SK-N-SH (cell line): Measurements from ENCODE around the gene ALOX5AP.

Experiments
- CHD2 ChIP-seq: fragments of 150-350 bp; IDR thresholded peaks from 2 replicates; pipeline ENCODE4 v1.6.1; 2018; ENCODE audit warnings: low read length; ENCODE audit not compliant: partially characterized antibody
- CTCF ChIP-seq: fragments of 200-600 bp; sonication (generic); IDR thresholded peaks from 2 replicates; pipeline ENCODE4 v1.6.1; 2017; ENCODE audit warnings: antibody characterized with exemption, mild to moderate bottlenecking, moderate library complexity
- EP300 ChIP-seq, 2 experiments: IDR thresholded peaks; 2 replicates each; pipeline versions ENCODE4 v1.4.0 to v1.6.1; 2012; ENCODE audit warnings: borderline replicate concordance in 1 of 2, low read depth in 1 of 2, low read length in 1 of 2
- FOXM1 ChIP-seq: IDR thresholded peaks from 2 replicates; pipeline ENCODE4 v1.4.0; 2012; ENCODE audit warnings: low read depth, mild to moderate bottlenecking
- MAX ChIP-seq: IDR thresholded peaks from 2 replicates; pipeline ENCODE4 v1.4.0; 2012; ENCODE audit warnings: low read depth
- POLR2AphosphoS5 ChIP-seq: IDR thresholded peaks from 2 replicates; pipeline ENCODE4 v1.6.1; 2012; ENCODE audit warnings: low read depth, low read length
- RAD21 ChIP-seq: IDR thresholded peaks from 2 replicates; pipeline ENCODE4 v1.6.1; 2012; ENCODE audit warnings: mild to moderate bottlenecking, low read length
- REST ChIP-seq: IDR thresholded peaks from 2 replicates; pipeline ENCODE4 v1.6.1; 2012; ENCODE audit warnings: mild to moderate bottlenecking, low read depth, low read length, moderate library complexity
- USF1 ChIP-seq: IDR thresholded peaks from 2 replicates; pipeline ENCODE4 v1.4.0; 2012; ENCODE audit warnings: low read depth, borderline replicate concordance

GRCh38 chr13:30780338-30780981, 45.1 kb downstream of the ALOX5AP start:
- TF ChIP-seq CTCF (no peak), MAX (no peak), USF1 (no peak), RAD21 (no peak), CHD2 (no peak), POLR2AphosphoS5 (no peak), EP300 (IDR thresholded peaks at IDR 0.05; ENCODE audit: borderline replicate concordance in 1 of 2, low read depth in 1 of 2, low read length in 1 of 2) (no peak), REST (no peak), FOXM1 (no peak)
